HG02970 (cell line): ENCODE data around the gene CHIT1.

ENCODE experiments used
- ATAC-seq: cut with Tn5 transposase; IDR thresholded peaks from one replicate; pipeline ENCODE4 v1.9.1; 2021; ENCODE audit warnings: mild to moderate bottlenecking, moderate library complexity, moderate number of reproducible peaks; ENCODE audit not compliant: unreplicated experiment, low FRiP score

Gene CHIT1

DNA sequence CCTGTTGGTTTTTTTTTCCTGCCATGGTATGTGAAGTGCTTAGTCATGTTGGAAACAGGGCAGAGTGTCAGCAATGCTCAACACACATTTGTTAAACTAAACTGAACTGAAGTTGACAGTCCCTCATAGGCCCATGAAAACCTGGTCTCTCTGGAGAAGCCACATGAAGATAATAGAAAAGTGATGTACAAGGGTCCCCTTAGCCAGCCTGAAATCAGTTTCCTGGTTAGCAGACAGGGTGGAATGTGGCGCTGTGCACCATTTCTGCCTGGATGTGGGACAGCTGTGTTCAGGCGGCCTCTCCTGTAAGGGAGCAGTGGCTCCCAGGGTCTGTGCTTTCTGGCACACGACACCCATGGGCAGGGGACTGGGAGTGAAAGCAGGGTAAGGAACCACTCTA is 33.1 kb downstream of the CHIT1 start:
- ATAC-seq, result no peak

DNA sequence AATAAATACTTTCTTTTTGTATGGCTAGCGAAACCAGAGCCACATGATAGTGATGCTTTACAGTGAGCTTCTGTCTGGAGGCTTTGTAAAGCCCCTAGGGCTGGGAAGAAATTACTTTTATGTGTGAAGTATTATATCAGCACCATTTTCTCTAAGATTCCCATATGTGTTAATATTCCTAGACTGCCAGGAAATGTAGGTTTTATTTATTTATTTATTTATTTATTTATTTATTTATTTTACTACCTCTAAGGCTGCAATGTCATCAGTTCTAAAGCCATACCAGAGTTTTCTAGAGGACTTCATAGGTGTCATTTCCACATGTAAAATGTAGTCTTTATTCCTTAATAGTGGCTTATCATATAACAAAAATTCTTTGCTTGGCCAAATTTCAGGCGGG is 38.5 kb downstream of the CHIT1 start:
- no peak for ATAC-seq

DNA sequence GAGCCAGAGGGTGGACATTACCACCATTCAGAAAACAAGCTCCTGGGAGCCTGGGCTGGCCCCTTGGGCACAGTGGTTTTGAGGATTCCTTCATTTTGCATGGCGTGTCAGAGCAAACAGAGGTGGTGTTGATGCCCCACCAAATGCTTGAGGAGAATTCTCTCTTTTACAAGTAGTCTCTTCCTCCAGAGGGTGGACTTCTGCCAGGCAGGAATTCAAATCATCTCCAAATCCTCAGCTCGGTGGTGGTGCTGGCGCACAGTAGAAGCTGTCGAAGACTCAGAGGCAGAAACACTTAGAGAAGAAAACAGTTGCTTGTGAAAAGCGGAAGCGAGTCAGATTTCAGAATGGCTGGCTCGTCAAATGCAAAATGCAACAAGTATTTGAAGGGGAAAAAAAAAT is 39.5 kb downstream of the CHIT1 start:
- ATAC-seq, result no peak

DNA sequence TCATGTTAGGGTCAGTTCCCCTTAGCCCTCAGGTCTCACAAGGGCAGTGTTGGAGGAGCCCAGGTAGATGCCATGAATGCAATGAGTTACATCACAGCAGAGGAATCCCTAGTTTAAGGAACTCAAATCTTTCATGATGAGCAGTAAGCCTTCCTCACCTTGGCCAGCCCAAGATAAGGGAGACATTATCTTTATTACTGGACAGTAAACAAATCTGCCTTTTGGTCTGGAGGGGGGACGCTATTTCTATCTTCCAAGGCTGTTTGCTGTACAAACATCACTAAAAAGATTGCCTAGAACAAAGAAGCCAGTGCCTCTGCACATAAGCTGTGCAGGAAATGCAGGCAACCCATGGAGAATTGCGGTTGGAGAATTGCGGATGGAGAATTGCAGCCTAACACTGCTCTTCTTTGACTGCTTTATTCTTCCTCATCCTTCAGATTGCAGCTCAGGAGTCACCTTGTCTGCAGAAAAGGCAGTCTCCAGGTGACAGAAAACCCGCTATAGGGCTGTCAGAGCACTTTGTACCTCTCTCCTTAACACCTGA is 40.7 kb downstream of the CHIT1 start:
- no peak for ATAC-seq

DNA sequence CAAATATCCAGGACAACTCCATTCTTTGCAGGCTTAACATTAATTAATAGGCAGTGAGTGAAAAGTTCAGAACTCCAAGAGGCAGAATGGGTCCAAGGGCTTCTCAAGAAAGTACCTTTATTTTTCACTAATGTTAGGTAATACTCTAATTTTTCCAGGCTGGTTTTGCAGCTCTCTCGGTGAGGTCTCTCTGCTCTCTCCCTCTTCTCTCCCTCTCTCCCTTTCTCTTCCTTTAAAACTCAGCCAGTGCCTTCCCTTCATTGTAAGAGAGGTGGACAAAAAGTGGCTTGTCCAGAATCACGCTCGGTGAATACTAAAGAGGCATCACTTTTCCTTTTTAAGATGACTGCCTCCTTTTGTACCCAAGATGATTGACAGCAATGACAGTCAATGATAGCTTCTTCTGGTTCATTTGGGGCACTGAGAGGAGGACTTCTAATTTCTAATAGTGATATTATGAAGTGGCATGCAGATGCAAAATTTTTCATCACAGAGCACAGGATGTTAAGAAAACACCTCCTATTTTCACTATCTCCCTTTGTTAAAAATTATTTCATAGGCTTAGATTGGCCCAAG is 41.7 kb downstream of the CHIT1 start:
- no peak for ATAC-seq

DNA sequence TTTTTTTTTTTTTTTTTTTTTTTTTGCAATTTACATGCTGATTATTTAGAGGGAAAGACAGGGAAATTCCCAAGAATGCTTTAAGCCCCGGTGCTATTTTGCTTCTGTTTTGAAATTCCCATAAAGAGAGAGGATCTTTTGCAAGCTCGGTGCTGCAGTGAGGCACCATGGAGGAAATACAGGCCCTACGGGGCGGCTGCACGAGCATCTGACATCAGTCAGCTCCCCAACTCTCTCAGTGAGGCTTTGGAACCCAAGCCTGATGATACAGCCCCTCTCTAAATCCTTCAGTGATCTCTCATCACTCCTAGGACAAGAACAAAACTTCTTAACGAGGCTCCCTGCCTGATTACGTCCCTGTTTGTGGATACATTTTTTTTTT is 42.2 kb downstream of the CHIT1 start:
- ATAC-seq, result no peak

DNA sequence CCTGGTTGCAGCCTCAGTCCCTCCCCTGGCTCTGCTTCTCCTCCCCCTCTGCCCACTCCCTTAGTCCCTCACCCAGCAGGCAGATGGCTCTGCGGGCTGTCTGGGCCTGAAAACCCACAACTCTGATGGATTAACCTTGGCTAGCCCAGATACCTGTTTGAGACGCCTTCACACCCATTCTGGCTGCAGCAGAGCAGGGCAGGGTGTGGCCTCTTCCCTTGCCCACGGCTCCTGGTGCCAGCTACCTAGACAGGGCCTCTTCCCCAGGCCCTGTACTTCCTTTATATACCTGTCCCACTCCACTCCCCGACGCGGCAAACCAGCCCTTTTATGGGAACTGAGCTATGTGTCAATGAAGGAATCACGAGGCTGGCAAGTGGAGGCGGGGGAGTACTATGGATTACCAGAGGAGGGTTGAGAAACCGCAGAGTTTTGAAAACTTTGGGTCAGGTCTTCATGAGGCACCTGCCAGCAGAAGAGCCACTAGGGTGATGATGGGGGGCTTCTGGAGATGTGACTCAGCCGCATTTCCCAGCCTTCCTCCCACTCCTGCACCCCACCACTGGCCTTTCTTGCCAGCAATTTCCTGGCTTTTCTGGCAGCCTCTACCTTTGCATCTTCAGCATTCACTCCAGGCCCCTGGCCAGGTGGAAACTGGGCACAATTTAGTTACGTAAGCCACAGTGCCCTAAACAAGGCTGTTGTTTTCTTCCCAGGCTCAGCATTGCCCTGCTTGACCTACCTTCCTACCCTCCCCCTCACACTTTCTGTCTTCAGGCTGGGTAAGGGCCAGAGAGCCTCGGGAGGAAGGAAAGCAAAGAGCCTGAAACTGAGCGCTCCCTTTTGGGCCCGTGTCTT is 42.8 kb downstream of the CHIT1 start, which contains the start of gene CHI3L1:
TSS of gene CHI3L1 (minus strand) at position 259 of the 858 bp plus-strand sequence. CDS start at position 178, 81 bp downstream.
- no peak for ATAC-seq

DNA sequence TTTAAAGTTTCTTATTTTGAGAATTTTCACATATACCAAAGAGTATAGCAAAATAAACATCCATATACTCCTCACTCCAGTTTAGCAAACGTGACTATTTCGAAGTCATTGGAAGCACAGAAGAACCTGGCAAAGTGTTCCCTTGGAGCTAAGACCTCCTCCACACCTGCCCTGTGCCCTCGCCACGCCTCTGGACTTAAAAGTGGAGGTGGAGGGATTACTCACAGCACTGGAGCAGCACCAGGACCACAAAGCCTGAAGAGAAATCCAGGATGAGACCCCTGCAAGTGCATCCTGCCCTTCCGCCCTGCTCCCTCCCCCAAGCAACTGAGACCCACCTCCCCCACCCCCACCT is 43.4 kb downstream of the CHIT1 start:
- ATAC-seq, result no peak

DNA sequence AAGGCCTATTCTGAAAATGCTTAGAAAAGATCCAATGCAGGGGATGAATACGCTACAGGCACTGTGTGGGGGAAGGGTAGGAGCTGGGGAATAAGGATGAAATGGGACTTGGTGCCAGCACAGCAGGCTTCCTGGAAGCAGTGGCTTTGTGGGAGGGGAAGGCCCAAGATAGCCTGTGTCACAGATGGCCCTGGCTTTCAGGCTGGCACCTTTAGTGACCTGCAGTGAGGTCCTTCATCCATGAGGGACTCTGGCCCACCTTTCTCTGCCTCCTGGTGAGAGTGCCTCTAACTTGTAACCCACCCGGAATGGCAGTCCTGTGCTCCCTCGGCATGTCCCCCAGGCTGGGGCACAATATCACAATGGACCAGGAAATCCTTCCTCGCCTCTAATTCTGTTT is 43.9 kb downstream of the CHIT1 start:
- ATAC-seq, result no peak

DNA sequence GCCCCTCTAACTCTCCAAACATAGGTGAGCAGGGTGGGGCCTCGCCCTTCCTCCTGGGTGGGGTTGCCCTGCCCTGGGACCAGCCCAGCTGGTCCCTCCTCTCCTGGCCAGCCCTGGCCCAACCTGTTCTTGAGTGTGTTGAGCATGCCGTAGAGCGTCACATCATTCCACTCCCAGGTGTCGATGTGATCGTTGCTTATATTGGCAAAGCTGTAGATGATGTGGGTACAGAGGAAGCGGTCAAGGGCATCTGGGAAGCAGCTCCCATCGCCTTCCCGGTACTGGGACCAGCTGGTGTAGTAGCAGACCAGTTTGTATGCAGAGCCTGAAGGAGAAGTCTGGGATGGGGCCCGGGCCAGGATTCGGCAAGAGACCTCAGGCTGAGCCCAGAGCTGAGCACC is 44.4 kb downstream of the CHIT1 start:
- no peak for ATAC-seq

DNA sequence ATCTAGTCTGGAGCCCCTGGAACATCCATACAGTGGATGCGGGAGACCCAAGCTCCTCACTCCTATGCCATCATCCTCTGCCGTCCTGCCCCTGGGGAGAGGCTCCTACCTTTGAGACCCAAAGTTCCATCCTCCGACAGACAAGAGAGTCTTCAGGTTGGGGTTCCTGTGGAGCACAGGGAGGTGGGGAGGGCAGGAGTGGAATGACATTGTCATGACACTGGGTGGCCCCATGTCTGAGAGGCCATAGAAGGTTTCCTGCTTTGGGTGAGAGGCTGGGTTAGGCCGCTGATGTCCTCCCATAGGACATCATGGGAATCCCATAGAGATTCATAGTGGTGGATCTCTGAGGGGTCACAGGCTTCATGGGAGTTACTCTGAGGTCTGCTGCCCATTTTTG is 45.0 kb downstream of the CHIT1 start:
- no peak for ATAC-seq

DNA sequence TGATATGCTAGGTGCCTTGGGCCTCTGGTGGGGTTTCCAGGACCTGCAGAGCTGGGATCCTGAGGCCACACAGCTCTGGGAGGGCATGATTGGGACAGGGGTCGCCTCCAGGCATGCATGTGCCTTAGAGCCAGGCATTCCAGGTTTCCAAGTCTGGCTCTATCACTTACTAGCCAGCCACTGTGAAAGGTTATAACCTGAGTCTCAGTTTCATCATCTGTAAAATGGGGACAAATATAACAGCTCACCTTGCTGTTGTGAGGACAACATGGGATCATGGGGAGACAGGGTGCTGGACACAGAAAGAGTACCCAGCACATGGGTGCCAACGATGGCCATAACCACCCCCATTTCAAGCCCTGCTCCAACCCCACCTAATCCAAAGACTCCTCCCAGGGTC is 45.6 kb downstream of the CHIT1 start:
- no peak for ATAC-seq

DNA sequence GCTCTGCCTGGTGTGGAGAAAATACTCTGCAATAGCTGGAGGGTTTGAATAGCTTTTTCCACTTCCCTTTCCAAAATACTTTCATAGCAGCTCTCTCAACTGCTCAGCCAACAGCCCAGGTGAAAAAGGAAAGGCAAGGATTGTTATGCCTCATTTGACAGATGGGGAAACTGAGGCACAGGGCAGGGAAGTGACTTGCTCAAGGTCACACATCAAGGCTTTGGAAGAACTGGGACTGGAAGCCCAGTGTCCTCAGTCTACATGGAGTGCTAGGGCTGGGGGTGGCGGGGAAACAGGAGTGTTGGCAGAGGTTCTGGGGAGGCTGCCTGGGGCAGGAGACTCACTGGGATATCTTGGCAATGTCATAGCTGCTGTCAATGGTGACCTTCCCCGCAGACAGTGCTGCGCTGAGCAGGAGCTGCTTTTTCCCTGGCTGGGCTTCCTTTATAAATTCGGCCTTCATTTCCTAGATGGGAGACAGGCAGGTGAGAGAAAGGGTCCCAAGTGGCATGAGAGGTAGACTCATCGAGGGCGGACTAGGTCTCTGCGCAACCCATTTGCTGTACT is 47.0 kb downstream of the CHIT1 start:
- ATAC-seq, result no peak

DNA sequence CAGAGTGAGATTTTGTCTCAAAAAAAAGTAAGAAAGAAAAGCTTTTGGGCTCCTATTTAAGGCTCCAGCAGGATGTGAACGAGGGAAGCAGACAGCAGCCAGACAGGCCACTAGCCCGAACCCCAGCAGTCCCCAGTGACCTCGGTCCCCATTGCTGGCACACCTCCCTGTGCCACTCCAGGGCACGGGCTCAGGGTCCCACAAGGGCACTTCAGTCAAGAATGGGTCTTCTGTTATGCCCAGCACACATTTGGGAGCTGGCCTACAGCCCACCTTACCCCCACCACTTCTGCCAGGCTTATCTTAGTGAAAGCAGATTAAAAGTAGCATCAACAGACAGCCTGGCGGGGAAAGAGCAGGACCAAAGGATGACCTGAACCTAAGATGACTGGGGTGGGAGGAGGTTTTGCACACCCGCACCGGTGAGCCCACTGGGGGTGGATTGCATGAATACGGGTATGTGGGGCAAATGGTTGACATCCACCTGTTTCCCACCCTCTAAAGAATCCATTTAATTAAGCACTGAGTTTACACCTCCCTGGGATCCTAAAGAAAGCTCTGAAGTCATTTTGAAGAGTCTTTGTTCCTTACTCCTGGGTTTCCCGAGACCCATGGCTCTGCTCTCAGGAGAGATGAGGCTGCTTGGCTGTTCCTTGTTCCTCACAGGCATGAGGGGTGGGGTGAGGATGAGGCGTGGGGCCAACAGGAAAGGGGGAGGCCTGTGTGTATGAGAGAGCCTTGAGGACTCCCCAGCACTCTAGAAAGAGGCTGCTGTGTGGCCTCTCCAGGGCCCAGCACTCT is 47.7 kb downstream of the CHIT1 start:
- ATAC-seq, result no peak

DNA sequence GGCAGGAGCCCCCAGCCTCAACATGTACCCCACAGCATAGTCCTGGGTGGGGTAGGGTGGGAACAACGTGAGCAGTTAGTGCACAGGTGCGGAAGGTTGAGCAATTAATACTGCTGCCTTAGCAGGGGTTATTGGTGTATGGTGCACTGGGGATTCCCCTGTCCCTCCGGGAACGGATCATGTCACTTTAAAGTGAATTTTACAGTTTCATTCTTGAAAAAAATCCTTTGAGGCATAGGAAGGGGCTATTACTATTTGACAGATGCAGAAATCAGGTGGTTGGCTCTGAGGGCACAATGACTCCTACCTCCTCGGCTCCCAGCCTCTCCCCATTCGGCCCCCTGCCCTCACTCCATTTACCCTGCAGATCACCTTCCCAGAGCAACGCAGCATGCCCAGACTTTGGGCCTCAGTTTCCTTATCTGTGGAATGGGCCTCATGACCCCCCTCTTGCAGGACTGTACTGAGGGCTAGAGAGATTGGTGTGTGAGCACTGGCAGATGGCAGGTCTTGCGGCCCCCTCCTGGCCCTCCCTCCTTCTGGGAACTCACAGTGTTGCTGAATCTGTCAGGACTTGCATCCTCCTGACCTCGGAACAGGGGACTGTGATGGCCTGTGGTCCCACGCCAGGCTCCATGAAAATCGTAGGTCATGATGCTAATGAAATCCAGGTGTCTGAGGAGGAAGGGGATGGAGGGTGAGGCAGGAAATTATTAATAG is 48.7 kb downstream of the CHIT1 start:
- no peak for ATAC-seq

DNA sequence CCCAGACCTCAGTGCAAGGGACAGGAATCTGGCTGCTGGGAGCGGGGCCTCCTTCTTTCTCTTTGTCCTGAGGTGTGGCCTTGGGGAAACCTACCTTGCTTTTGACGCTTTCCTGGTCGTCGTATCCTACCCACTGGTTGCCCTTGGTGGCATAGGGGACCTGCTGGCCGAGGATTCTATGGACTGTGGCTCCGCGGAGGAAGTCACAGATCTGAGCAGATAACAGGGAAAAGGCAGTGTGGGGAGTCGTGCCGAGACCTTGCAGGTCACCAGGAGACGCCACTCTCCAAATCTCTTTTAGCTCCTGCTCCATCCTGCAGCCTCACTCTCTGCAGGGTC is 49.8 kb downstream of the CHIT1 start:
- no peak for ATAC-seq

DNA sequence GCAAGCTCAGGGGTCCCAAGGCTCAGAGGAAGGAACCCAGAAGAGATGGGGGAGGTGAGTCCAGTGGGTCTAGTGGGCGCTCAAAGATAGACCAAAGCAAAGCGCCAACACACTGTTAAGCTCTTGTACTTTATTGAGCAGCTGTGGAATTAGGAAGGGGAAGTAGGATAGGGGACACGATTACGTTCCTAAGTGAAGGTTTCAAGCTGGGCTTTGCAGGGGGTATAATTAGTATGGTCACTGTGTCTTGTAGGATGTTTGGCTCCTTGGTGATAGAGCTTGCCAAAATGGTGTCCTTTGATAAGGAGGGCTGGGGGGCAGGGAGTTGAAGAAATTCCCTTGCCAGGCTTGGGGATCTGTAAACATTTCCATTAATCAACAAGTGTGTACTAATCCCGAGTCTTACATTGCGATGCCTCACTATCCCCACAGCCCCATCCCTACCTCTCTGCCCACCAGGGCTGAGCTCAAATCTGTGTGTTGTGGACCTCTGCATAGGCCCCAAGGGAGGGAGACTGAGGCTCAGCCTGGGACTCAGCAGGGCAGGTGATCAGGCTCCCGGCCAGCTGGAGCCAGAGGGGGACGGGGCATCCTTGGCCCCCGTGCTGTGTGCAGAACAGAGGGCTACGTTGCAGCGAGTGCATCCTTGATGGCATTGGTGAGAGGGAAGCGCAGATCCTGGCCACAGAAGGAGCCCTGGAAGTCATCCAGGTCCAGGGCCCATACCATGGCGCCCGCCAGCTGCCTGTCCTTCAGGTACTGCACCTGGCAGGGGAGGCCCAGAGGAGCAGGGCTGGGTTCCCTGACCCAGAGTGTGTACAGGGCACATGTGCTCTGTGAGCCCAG is 50.4 kb downstream of the CHIT1 start:
- ATAC-seq, result no peak

DNA sequence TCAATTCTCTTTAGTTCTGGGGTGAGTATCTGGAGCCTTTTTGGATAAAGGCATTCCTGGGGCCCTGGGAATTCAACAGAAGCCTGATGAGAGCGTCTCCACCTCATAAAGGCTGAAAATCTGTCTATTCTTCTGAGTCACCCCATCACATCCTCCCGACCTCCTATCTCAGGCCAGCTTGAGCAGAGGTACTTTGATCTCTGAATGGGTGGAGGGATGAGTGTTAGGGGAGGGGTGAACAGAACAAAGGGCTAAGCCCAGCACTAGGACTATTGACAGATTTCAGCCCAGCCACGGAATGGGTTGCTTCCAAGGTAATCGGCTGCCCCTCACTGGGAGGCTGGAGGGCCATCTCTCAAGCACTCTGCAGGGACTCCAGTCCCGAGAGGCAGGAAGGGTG is 51.4 kb downstream of the CHIT1 start:
- no peak for ATAC-seq

DNA sequence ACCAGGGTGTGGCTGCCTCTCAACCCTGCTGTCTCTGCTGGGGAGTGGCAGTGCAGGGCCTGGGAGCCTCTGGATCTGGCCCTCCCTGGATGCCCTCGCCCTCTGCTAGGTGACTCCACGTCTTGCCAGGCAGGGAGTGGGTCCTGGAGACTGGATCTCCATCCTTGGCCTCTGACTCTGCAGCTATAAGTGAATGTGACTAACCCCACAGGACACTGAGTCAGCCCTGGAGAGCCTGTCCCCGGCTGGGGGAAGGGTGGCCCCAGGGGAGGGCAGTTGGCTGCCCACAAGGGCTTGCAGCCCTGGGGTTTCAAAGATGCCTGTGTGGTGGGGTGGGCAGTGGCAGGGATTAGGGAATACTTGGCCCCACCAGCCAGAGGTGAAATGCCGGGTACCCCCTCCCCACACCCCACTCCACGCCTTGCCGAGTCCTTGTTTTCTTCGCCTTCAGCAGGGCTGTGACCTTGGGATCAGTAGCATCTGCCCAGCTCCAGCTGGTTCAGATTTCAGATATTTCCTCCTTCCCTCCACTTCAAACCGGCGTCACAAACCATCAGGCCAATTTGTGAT is 51.9 kb downstream of the CHIT1 start:
- ATAC-seq, result no peak
